Liver (tissue), 9 donors: Measurements from ENCODE around the gene ZNF2. TPM values are rescaled to one million over a fixed set of nuclear protein-coding genes. Genes with fewer than 3 reads are reported as not detected.
A peak's percentile ranks its signal among the peaks of the same experiment; 100 is the strongest.

Experiments used
- DNase-seq: peaks from one replicate; pipeline ENCODE4 v3.0.0-alpha.2; 2017; ENCODE audit warnings: low spot score
- H3K27ac ChIP-seq, 2 donors: one replicate each; pipeline ENCODE4 v1.7.0; 2013; ENCODE audit warnings: inconsistent platforms in 2 of 2, low read length in 2 of 2, control low read depth in 1 of 2, low read depth in 1 of 2, mild to moderate bottlenecking in 1 of 2
- H3K27me3 ChIP-seq, 4 donors: one replicate each; pipeline versions ENCODE4 v1.6.1 to v1.7.0; 2013; ENCODE audit warnings: low read length in 3 of 4, inconsistent platforms in 1 of 4, mild to moderate bottlenecking in 1 of 4, moderate library complexity in 1 of 4; ENCODE audit not compliant: control insufficient read depth in 4 of 4, insufficient read depth in 4 of 4
- H3K36me3 ChIP-seq, 4 donors: one replicate each; pipeline versions ENCODE4 v1.6.1 to v1.7.0; 2013; ENCODE audit warnings: low read length in 3 of 4, mild to moderate bottlenecking in 3 of 4, low read depth in 1 of 4, moderate library complexity in 1 of 4; ENCODE audit not compliant: control insufficient read depth in 4 of 4, insufficient read depth in 3 of 4
- H3K4me1 ChIP-seq, 4 donors: one replicate each; pipeline versions ENCODE4 v1.6.1 to v1.7.0; 2013; ENCODE audit warnings: low read length in 3 of 4, mild to moderate bottlenecking in 3 of 4, moderate library complexity in 1 of 4; ENCODE audit not compliant: control insufficient read depth in 4 of 4, insufficient read depth in 4 of 4
- H3K4me3 ChIP-seq, 3 donors: one replicate each; pipeline versions ENCODE4 v1.6.1 to v1.7.0; 2013; ENCODE audit warnings: low read length in 3 of 3, control low read depth in 1 of 3, low read depth in 1 of 3, mild to moderate bottlenecking in 1 of 3
- H3K9ac ChIP-seq, 2 donors: one replicate each; pipeline ENCODE4 v1.7.0; 2013; ENCODE audit warnings: low read length in 2 of 2, mild to moderate bottlenecking in 2 of 2, moderate library complexity in 2 of 2, control low read depth in 1 of 2, low read depth in 1 of 2
- H3K9me3 ChIP-seq, 4 donors: one replicate each; pipeline versions ENCODE4 v1.6.1 to v1.7.0; 2013; ENCODE audit warnings: low read length in 3 of 4; ENCODE audit not compliant: control insufficient read depth in 4 of 4
- ATF3 ChIP-seq: IDR thresholded peaks from 2 replicates; pipeline ENCODE4 v1.6.1; 2016; ENCODE audit warnings: antibody characterized with exemption
- CTCF ChIP-seq: fragments of 150-350 bp; IDR thresholded peaks from 2 replicates; pipeline ENCODE4 v1.5.1; 2017; ENCODE audit warnings: improper control_type of control experiment, low read depth, low read length; ENCODE audit not compliant: missing input control
- EGR1 ChIP-seq, 2 donors: IDR thresholded peaks; 2 replicates each; pipeline ENCODE4 v1.6.1; 2016 to 2018; ENCODE audit warnings: antibody characterized with exemption in 2 of 2, low read depth in 2 of 2
- FOXA1 ChIP-seq: IDR thresholded peaks from 2 replicates; pipeline ENCODE4 v1.6.1; 2016; ENCODE audit warnings: antibody characterized with exemption
- FOXA2 ChIP-seq: IDR thresholded peaks from 2 replicates; pipeline ENCODE4 v1.6.1; 2016; ENCODE audit warnings: antibody characterized with exemption
- GABPA ChIP-seq, 2 donors: IDR thresholded peaks in 1 of 2; conservative IDR thresholded peaks in 1 of 2; 2 replicates each; pipeline ENCODE4 v1.6.1; 2016; ENCODE audit warnings: antibody characterized with exemption in 2 of 2, mild to moderate bottlenecking in 1 of 2, moderate library complexity in 1 of 2
- HNF4A ChIP-seq, 2 donors: conservative IDR thresholded peaks; 2 replicates each; pipeline ENCODE4 v1.6.1; 2016; ENCODE audit warnings: antibody characterized with exemption in 2 of 2, mild to moderate bottlenecking in 2 of 2
- HNF4G ChIP-seq: IDR thresholded peaks from 2 replicates; pipeline ENCODE4 v1.6.1; 2016; ENCODE audit warnings: antibody characterized with exemption
- JUND ChIP-seq, 2 donors: IDR thresholded peaks; 2 replicates each; pipeline ENCODE4 v1.6.1; 2016; ENCODE audit warnings: antibody characterized with exemption in 2 of 2
- MAX ChIP-seq: IDR thresholded peaks from 2 replicates; pipeline ENCODE4 v1.6.1; 2016; ENCODE audit warnings: antibody characterized with exemption
- NR2F2 ChIP-seq: IDR thresholded peaks from 2 replicates; pipeline ENCODE4 v1.6.1; 2016; ENCODE audit warnings: antibody characterized with exemption
- RAD21 ChIP-seq, 2 donors: IDR thresholded peaks; 2 replicates each; pipeline ENCODE4 v1.6.1; 2016; ENCODE audit warnings: antibody characterized with exemption in 2 of 2, mild to moderate bottlenecking in 2 of 2
- REST ChIP-seq: IDR thresholded peaks from 2 replicates; pipeline ENCODE4 v1.6.1; 2016; ENCODE audit warnings: antibody characterized with exemption, mild to moderate bottlenecking
- RXRA ChIP-seq, 2 donors: IDR thresholded peaks; 2 replicates each; pipeline ENCODE4 v1.6.1; 2017 to 2018; ENCODE audit warnings: antibody characterized with exemption in 2 of 2, mild to moderate bottlenecking in 1 of 2
- SP1 ChIP-seq: IDR thresholded peaks from 2 replicates; pipeline ENCODE4 v1.6.1; 2018; ENCODE audit warnings: antibody characterized with exemption, mild to moderate bottlenecking
- TAF1 ChIP-seq: conservative IDR thresholded peaks from 2 replicates; pipeline ENCODE4 v1.6.1; 2016; ENCODE audit warnings: antibody characterized with exemption, mild to moderate bottlenecking
- YY1 ChIP-seq: IDR thresholded peaks from 2 replicates; pipeline ENCODE4 v1.6.1; 2016; ENCODE audit warnings: antibody characterized with exemption, mild to moderate bottlenecking
- ZBTB33 ChIP-seq: IDR thresholded peaks from 2 replicates; pipeline ENCODE4 v1.6.1; 2016; ENCODE audit warnings: antibody characterized with exemption
- WGBS: extraction: QIAGEN DNeasy Blood & Tissue Kit; methylation state at CpG from one replicate; pipeline ENCODE4 v1.1.7; 2013; 5-methylcytosine and 5-hydroxymethylcytosine counted together
- polyA plus RNA-seq, 2 donors: library from polyadenylated mRNA; stranded (reverse) in 1 of 2; unstranded in 1 of 2; fragments of 200-250 nt in 1 of 2; fragments of >200 nt in 1 of 2; fragmentation: Nextera tagmentation in 1 of 2; extraction: Ambion mirVana in 1 of 2; gene quantifications; one replicate each; pipeline versions ENCODE4 v1.2.1 to v1.2.3, GENCODE V29; 2013 to 2015
- total RNA-seq, 2 donors: library from RNA; depleted of rRNA; stranded (reverse); fragments of >200 nt; gene quantifications; one replicate each; pipeline ENCODE4 v1.2.3, GENCODE V29; 2014
- donor health status: healthy.
- donor health status: healthy.
- donor health status: healthy.
- donor health status: healthy.
- donor health status: healthy.

ZNF2 gene
- total and polyA plus RNA-seq, 4 donors: 1.0 to 3.0 (median 1.8) TPM

GRCh38 chr2:95206096-95206495 lies 40.5 kb downstream of the ZNF2 start:
- no peak for DNase-seq
- H3K9ac ChIP-seq: no peak overlapping the region
- peaks cover 2 to 10% (median 4%) of the 10 kb centered on the region in 4 donors for H3K4me1 ChIP-seq

GRCh38 chr2:95207111-95207961 lies 41.7 kb downstream of the ZNF2 start, which contains the start of gene ZNF892:
TSS of gene ZNF892 (plus strand) at chr2:95207521. CDS start at chr2:95207816, 295 bp downstream.
- DNase-seq: peak; percentile 85
- peaks cover 2 to 10% (median 4%) of the 10 kb centered on the region in 4 donors for H3K4me1 ChIP-seq
- H3K4me3 ChIP-seq: peak within 1 kb of the TSS; percentile 67 to 75 (median 73)
- H3K36me3 ChIP-seq: peaks cover 2 to 15% (median 10%) of the 10 kb centered on the region in 4 donors
- TF ChIP-seq MAX (peak; percentile 90), ZBTB33 (no peak), ATF3 (no peak), HNF4G (no peak), EGR1 (IDR thresholded peaks at IDR 0.05; ENCODE audit: low read depth in 2 of 2) (no peak), RXRA (IDR thresholded peaks at IDR 0.05) (peak; percentile 61 to 78), NR2F2 (peak; percentile 71), JUND (IDR thresholded peaks at IDR 0.05) (peak in 1 of 2 donors; percentile 41), REST (peak; percentile 52), RAD21 (IDR thresholded peaks at IDR 0.05) (peak; percentile 66 to 70), CTCF (peak; percentile 12), SP1 (peak; percentile 65), YY1 (peak; percentile 84), FOXA1 (no peak), FOXA2 (peak; percentile 5), HNF4A (conservative IDR thresholded peaks at IDR 0.05) (peak; percentile 47 to 50), TAF1 (no peak), GABPA (IDR thresholded peaks at IDR 0.05 in 1 of 2, conservative IDR thresholded peaks at IDR 0.05 in 1 of 2) (peak in 1 of 2 donors; percentile 82)
- H3K27me3 ChIP-seq: no peaks in the 10 kb centered on the region
- H3K9me3 ChIP-seq: peaks cover 6 to 17% (median 16%) of the 10 kb centered on the region in 4 donors
- WGBS: 2% methylated on average over 74 of the region's 74 CpGs
- H3K9ac ChIP-seq: peak within 1 kb of the TSS; percentile 30 to 45
- peak within 1 kb of the TSS; percentile 61 to 75 for H3K27ac ChIP-seq

More at GRCh38 chr2:95206096-95206495, 40.5 kb downstream of the ZNF2 start:
- WGBS: 50% methylated on average over 10 of the region's 10 CpGs
- Histone ChIP-seq H3K4me3 (no peak overlapping the region), H3K9me3 (peaks cover 4 to 17% (median 7%) of the 10 kb centered on the region in 4 donors), H3K27ac (no peak overlapping the region), H3K36me3 (peaks cover 0 to 3% (median 2%) of the 10 kb centered on the region in 4 donors), H3K27me3 (no peaks in the 10 kb centered on the region)
- TF ChIP-seq RAD21 (IDR thresholded peaks at IDR 0.05) (no peak), ZBTB33 (no peak)
